ENCODE data around the gene ALDH8A1. TPM values are rescaled to one million over a fixed set of nuclear protein-coding genes. Genes with fewer than 3 reads are reported as not detected.

ALDH8A1 gene
- total RNA-seq, result 0.09 and 0.79 TPM in 2 replicates

GRCh38 chr6:134949927-134950326, at the start of gene ALDH8A1:
Gene ALDH8A1, minus strand, starts transcription at chr6:134950101. Its CDS starts 48 bp downstream, at chr6:134950053.

Other genes starting within 250 kb of the ALDH8A1 start
- gene HBS1L, start 104.7 kb upstream of the ALDH8A1 start, total RNA-seq, result 116 and 125 TPM in 2 replicates
- under 0.01 and 0.17 TPM in 2 replicates for gene MYB, start 231.2 kb upstream of the ALDH8A1 start, total RNA-seq